ENCODE data around the gene SRSF9. TPM values are rescaled to one million over a fixed set of nuclear protein-coding genes. Genes with fewer than 3 reads are reported as not detected.
A peak's percentile ranks its signal among the peaks of the same experiment; 100 is the strongest.
"Not testable (repeated sequence)": the region's sequence is repeated elsewhere in the genome, so short reads cannot be mapped to it uniquely, and the experiment has no call there.

The SRSF9 gene
- total RNA-seq: 152 TPM
- polyA plus RNA-seq: 178 TPM
- long read RNA-seq, donor 1, transcript SRSF9-201 (4 exons, 1,201 nt): major isoform, 13 of 23 reads
- long read RNA-seq, donor 1, transcript SRSF9-203 (1 exons, 1,704 nt): minor isoform, 7 of 23 reads
- long read RNA-seq, donor 1, partial matches to known transcripts: 0 of 23 reads
- long read RNA-seq, donor 1, other reads (novel, unspliced or antisense): 0 of 23 reads
- long read RNA-seq, donor 2: 0 reads
- long read RNA-seq, donor 3, transcript SRSF9-201 (4 exons, 1,201 nt): major isoform, 193 of 466 reads
- long read RNA-seq, donor 3, transcript SRSF9-204 (2 exons, 1,446 nt): minor isoform, 83 of 466 reads
- long read RNA-seq, donor 3, transcript SRSF9-203 (1 exons, 1,704 nt): minor isoform, 115 of 466 reads
- long read RNA-seq, donor 3, transcript SRSF9-202 (2 exons, 946 nt): minor isoform, 16 of 466 reads
- long read RNA-seq, donor 3, partial matches to known transcripts: 51 of 466 reads
- long read RNA-seq, donor 3, other reads (novel, unspliced or antisense): 8 of 466 reads
- long read RNA-seq, donor 4, transcript SRSF9-202 (2 exons, 946 nt): minor isoform, 7 of 624 reads
- long read RNA-seq, donor 4, transcript SRSF9-204 (2 exons, 1,446 nt): minor isoform, 31 of 624 reads
- long read RNA-seq, donor 4, transcript SRSF9-203 (1 exons, 1,704 nt): minor isoform, 71 of 624 reads
- long read RNA-seq, donor 4, transcript SRSF9-201 (4 exons, 1,201 nt): major isoform, 81 of 624 reads
- long read RNA-seq, donor 4, partial matches to known transcripts: 74 of 624 reads
- long read RNA-seq, donor 4, other reads (novel, unspliced or antisense): 360 of 624 reads
- long read RNA-seq, donor 5, transcript SRSF9-202 (2 exons, 946 nt): minor isoform, 17 of 463 reads
- long read RNA-seq, donor 5, transcript SRSF9-204 (2 exons, 1,446 nt): minor isoform, 78 of 463 reads
- long read RNA-seq, donor 5, transcript SRSF9-203 (1 exons, 1,704 nt): minor isoform, 131 of 463 reads
- long read RNA-seq, donor 5, transcript SRSF9-201 (4 exons, 1,201 nt): major isoform, 193 of 463 reads
- long read RNA-seq, donor 5, partial matches to known transcripts: 35 of 463 reads
- long read RNA-seq, donor 5, other reads (novel, unspliced or antisense): 9 of 463 reads
- long read RNA-seq, donor 6, transcript SRSF9-201 (4 exons, 1,201 nt): major isoform, 137 of 265 reads
- long read RNA-seq, donor 6, transcript SRSF9-202 (2 exons, 946 nt): minor isoform, 13 of 265 reads
- long read RNA-seq, donor 6, transcript SRSF9-203 (1 exons, 1,704 nt): minor isoform, 60 of 265 reads
- long read RNA-seq, donor 6, transcript SRSF9-204 (2 exons, 1,446 nt): minor isoform, 31 of 265 reads
- long read RNA-seq, donor 6, partial matches to known transcripts: 16 of 265 reads
- long read RNA-seq, donor 6, other reads (novel, unspliced or antisense): 8 of 265 reads
- long read RNA-seq, donor 7, transcript SRSF9-204 (2 exons, 1,446 nt): minor isoform, 53 of 315 reads
- long read RNA-seq, donor 7, transcript SRSF9-202 (2 exons, 946 nt): minor isoform, 6 of 315 reads
- long read RNA-seq, donor 7, transcript SRSF9-203 (1 exons, 1,704 nt): minor isoform, 98 of 315 reads
- long read RNA-seq, donor 7, transcript SRSF9-201 (4 exons, 1,201 nt): major isoform, 141 of 315 reads
- long read RNA-seq, donor 7, partial matches to known transcripts: 17 of 315 reads
- long read RNA-seq, donor 7, other reads (novel, unspliced or antisense): 0 of 315 reads
- long read RNA-seq, donor 8, transcript SRSF9-201 (4 exons, 1,201 nt): major isoform, 73 of 143 reads
- long read RNA-seq, donor 8, transcript SRSF9-202 (2 exons, 946 nt): minor isoform, 6 of 143 reads
- long read RNA-seq, donor 8, transcript SRSF9-203 (1 exons, 1,704 nt): minor isoform, 35 of 143 reads
- long read RNA-seq, donor 8, transcript SRSF9-204 (2 exons, 1,446 nt): minor isoform, 21 of 143 reads
- long read RNA-seq, donor 8, partial matches to known transcripts: 8 of 143 reads
- long read RNA-seq, donor 8, other reads (novel, unspliced or antisense): 0 of 143 reads
- long read RNA-seq, donor 9, transcript SRSF9-203 (1 exons, 1,704 nt): minor isoform, 39 of 160 reads
- long read RNA-seq, donor 9, transcript SRSF9-201 (4 exons, 1,201 nt): major isoform, 77 of 160 reads
- long read RNA-seq, donor 9, transcript SRSF9-204 (2 exons, 1,446 nt): minor isoform, 31 of 160 reads
- long read RNA-seq, donor 9, transcript SRSF9-202 (2 exons, 946 nt): minor isoform, 8 of 160 reads
- long read RNA-seq, donor 9, partial matches to known transcripts: 5 of 160 reads
- long read RNA-seq, donor 9, other reads (novel, unspliced or antisense): 0 of 160 reads
- long read RNA-seq, donor 10, transcript SRSF9-201 (4 exons, 1,201 nt): major isoform, 94 of 166 reads
- long read RNA-seq, donor 10, transcript SRSF9-203 (1 exons, 1,704 nt): minor isoform, 43 of 166 reads
- long read RNA-seq, donor 10, transcript SRSF9-202 (2 exons, 946 nt): minor isoform, 5 of 166 reads
- long read RNA-seq, donor 10, transcript SRSF9-204 (2 exons, 1,446 nt): minor isoform, 17 of 166 reads
- long read RNA-seq, donor 10, partial matches to known transcripts: 7 of 166 reads
- long read RNA-seq, donor 10, other reads (novel, unspliced or antisense): 0 of 166 reads

- Histone ChIP-seq H3K36me3 (ENCODE audit: control insufficient read depth in 2 of 2, insufficient read depth in 2 of 2, low read length in 1 of 2) (peaks cover 20 to 32% of the 10 kb centered on the region in 2 donors), H3K27me3 (ENCODE audit: control insufficient read depth in 2 of 2, insufficient read depth in 1 of 2, low read length in 1 of 2) (no peaks in the 10 kb centered on the region), H3K4me3 (ENCODE audit: low read length in 2 of 2) (peak within 1 kb of the TSS; percentile 67 to 91), H3K4me1 (ENCODE audit: control insufficient read depth in 2 of 2, insufficient read depth in 2 of 2, low read length in 2 of 2) (peaks cover 14 to 22% of the 10 kb centered on the region in 2 donors), H3K27ac (ENCODE audit: low read depth in 1 of 2, low read length in 1 of 2) (peak within 1 kb of the TSS; percentile 94 to 96), H3K9me3 (ENCODE audit: control insufficient read depth in 2 of 2, insufficient read depth in 1 of 2, low read length in 1 of 2) (no peaks in the 10 kb centered on the region)
- under 1% methylated on average over 88 of the region's 88 CpGs for WGBS
- peak; percentile 92 to 99 (median 98) for DNase-seq (ENCODE audit: low read depth in 6 of 9, low spot score in 9 of 9)
Observed at GRCh38 chr12:120469450-120470149, at the start of gene SRSF9. TSS of gene SRSF9 (minus strand) at chr12:120469748. CDS start at chr12:120469609, 139 bp downstream.

- H3K4me1 ChIP-seq (ENCODE audit: control insufficient read depth in 2 of 2, insufficient read depth in 2 of 2, low read length in 2 of 2); H3K27ac ChIP-seq (ENCODE audit: low read depth in 1 of 2, low read length in 1 of 2); H3K27me3 ChIP-seq (ENCODE audit: control insufficient read depth in 2 of 2, insufficient read depth in 1 of 2, low read length in 1 of 2); H3K4me3 ChIP-seq (ENCODE audit: low read length in 2 of 2); DNase-seq (ENCODE audit: low read depth in 6 of 9, low spot score in 9 of 9); H3K9me3 ChIP-seq (ENCODE audit: control insufficient read depth in 2 of 2, insufficient read depth in 1 of 2, low read length in 1 of 2): not testable (repeated sequence)
- peaks cover 18 to 28% of the 10 kb centered on the region in 2 donors for H3K36me3 ChIP-seq (ENCODE audit: control insufficient read depth in 2 of 2, insufficient read depth in 2 of 2, low read length in 1 of 2)
- 98% methylated on average over 8 of the region's 8 CpGs for WGBS
Observed at GRCh38 chr12:120519324-120519723, 49.8 kb upstream of the SRSF9 start.

DNA sequence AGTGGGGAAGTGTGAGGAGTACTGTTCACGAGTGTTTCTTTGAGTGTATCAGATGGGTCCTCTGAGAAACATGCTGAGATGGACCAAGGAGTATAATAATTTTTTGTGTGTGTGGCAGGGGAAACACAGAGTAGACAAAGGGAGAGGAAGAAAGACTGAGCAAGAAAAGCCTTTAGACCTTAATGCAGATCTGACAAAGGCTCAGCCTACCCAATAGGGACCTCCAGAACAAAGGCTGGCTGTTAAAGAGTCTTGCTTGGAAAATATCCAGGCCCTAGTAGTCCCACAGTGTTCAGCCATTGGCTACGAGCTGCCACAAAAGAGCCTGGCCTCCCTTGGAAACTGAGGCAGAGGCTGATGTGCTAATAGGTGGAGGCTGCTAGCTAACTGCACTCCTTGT lies 45.9 kb upstream of the SRSF9 start:
- DNase-seq (ENCODE audit: low read depth in 6 of 9, low spot score in 9 of 9): no peak
- Histone ChIP-seq H3K27me3 (ENCODE audit: control insufficient read depth in 2 of 2, insufficient read depth in 1 of 2, low read length in 1 of 2) (no peaks in the 10 kb centered on the region), H3K36me3 (ENCODE audit: control insufficient read depth in 2 of 2, insufficient read depth in 2 of 2, low read length in 1 of 2) (peaks cover 25 to 35% of the 10 kb centered on the region in 2 donors), H3K4me3 (ENCODE audit: low read length in 2 of 2) (no peak overlapping the region), H3K4me1 (ENCODE audit: control insufficient read depth in 2 of 2, insufficient read depth in 2 of 2, low read length in 2 of 2) (no peaks in the 10 kb centered on the region), H3K9me3 (ENCODE audit: control insufficient read depth in 2 of 2, insufficient read depth in 1 of 2, low read length in 1 of 2) (no peaks in the 10 kb centered on the region), H3K27ac (ENCODE audit: low read depth in 1 of 2, low read length in 1 of 2) (no peak overlapping the region)
- 98% methylated on average over 2 of the region's 2 CpGs for WGBS

- Histone ChIP-seq H3K27ac (ENCODE audit: low read depth in 1 of 2, low read length in 1 of 2) (no peak overlapping the region), H3K9me3 (ENCODE audit: control insufficient read depth in 2 of 2, insufficient read depth in 1 of 2, low read length in 1 of 2) (no peaks in the 10 kb centered on the region), H3K4me3 (ENCODE audit: low read length in 2 of 2) (no peak overlapping the region), H3K36me3 (ENCODE audit: control insufficient read depth in 2 of 2, insufficient read depth in 2 of 2, low read length in 1 of 2) (peaks cover 38 to 42% of the 10 kb centered on the region in 2 donors), H3K4me1 (ENCODE audit: control insufficient read depth in 2 of 2, insufficient read depth in 2 of 2, low read length in 2 of 2) (no peaks in the 10 kb centered on the region), H3K27me3 (ENCODE audit: control insufficient read depth in 2 of 2, insufficient read depth in 1 of 2, low read length in 1 of 2) (no peaks in the 10 kb centered on the region)
- no peak for DNase-seq (ENCODE audit: low read depth in 6 of 9, low spot score in 9 of 9)
- WGBS: 98% methylated on average over 7 of the region's 7 CpGs
Observed at GRCh38 chr12:120514002-120514401, 44.5 kb upstream of the SRSF9 start.

DNA sequence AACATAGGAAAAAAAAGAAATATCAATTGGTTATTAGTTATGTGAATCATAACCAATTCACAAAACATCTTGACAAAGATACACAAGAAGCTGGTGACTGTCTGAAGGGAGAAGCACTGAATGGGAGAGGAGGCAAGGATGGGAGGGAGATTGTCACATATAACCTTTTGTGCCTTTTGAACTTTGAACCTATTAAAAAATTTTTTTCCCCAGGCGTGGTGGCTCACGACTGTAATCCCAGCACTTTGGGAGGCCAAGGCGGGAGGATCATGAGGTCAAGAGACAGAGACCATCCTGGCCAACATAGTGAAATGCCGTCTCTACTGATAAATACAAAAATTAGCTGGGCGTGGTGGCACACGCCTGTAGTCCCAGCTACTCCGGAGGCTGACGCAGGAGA lies 39.0 kb upstream of the SRSF9 start:
- WGBS: 98% methylated on average over 8 of the region's 8 CpGs
- no peak overlapping the region for H3K4me3 ChIP-seq (ENCODE audit: low read length in 2 of 2)
- H3K9me3 ChIP-seq (ENCODE audit: control insufficient read depth in 2 of 2, insufficient read depth in 1 of 2, low read length in 1 of 2): no peaks in the 10 kb centered on the region
- no peak overlapping the region for H3K27ac ChIP-seq (ENCODE audit: low read depth in 1 of 2, low read length in 1 of 2)
- peaks cover 41 to 45% of the 10 kb centered on the region in 2 donors for H3K36me3 ChIP-seq (ENCODE audit: control insufficient read depth in 2 of 2, insufficient read depth in 2 of 2, low read length in 1 of 2)
- no peaks in the 10 kb centered on the region for H3K27me3 ChIP-seq (ENCODE audit: control insufficient read depth in 2 of 2, insufficient read depth in 1 of 2, low read length in 1 of 2)
- no peaks in the 10 kb centered on the region for H3K4me1 ChIP-seq (ENCODE audit: control insufficient read depth in 2 of 2, insufficient read depth in 2 of 2, low read length in 2 of 2)
- no peak for DNase-seq (ENCODE audit: low read depth in 6 of 9, low spot score in 9 of 9)

GRCh38 chr12:120504587-120504986 lies 35.0 kb upstream of the SRSF9 start:
- 94% methylated on average over 4 of the region's 4 CpGs for WGBS
- Histone ChIP-seq H3K36me3 (ENCODE audit: control insufficient read depth in 2 of 2, insufficient read depth in 2 of 2, low read length in 1 of 2) (peaks cover 37 to 61% of the 10 kb centered on the region in 2 donors), H3K9me3 (ENCODE audit: control insufficient read depth in 2 of 2, insufficient read depth in 1 of 2, low read length in 1 of 2) (no peaks in the 10 kb centered on the region), H3K27me3 (ENCODE audit: control insufficient read depth in 2 of 2, insufficient read depth in 1 of 2, low read length in 1 of 2) (no peaks in the 10 kb centered on the region), H3K4me1 (ENCODE audit: control insufficient read depth in 2 of 2, insufficient read depth in 2 of 2, low read length in 2 of 2) (peaks cover 4 to 8% of the 10 kb centered on the region in 2 donors), H3K4me3 (ENCODE audit: low read length in 2 of 2) (no peak overlapping the region), H3K27ac (ENCODE audit: low read depth in 1 of 2, low read length in 1 of 2) (no peak overlapping the region)
- no peak for DNase-seq (ENCODE audit: low read depth in 6 of 9, low spot score in 9 of 9)

DNA sequence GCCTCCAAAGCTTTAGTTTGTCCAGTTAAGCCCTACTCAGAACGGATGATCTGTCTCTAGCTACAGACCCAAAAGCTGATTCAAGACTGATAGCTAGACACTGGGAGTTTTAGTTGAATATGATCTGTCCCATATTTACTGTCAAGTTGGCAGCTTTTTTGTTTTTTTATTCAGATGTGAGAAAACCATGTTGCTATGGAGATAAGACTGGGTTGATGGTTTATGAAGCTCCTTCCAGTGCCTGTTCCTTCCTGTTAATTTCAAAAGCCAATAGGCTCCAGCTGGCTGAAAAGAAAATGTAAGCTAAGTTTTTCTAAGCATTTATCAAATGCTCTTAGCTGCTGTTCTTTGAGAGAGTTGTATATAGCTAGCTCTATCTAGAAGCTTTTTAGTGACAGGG lies 31.0 kb upstream of the SRSF9 start:
- Histone ChIP-seq H3K9me3 (ENCODE audit: control insufficient read depth in 2 of 2, insufficient read depth in 1 of 2, low read length in 1 of 2) (no peaks in the 10 kb centered on the region), H3K4me3 (ENCODE audit: low read length in 2 of 2) (no peak overlapping the region), H3K4me1 (ENCODE audit: control insufficient read depth in 2 of 2, insufficient read depth in 2 of 2, low read length in 2 of 2) (peaks cover 14 to 19% of the 10 kb centered on the region in 2 donors), H3K27ac (ENCODE audit: low read depth in 1 of 2, low read length in 1 of 2) (no peak overlapping the region), H3K27me3 (ENCODE audit: control insufficient read depth in 2 of 2, insufficient read depth in 1 of 2, low read length in 1 of 2) (no peaks in the 10 kb centered on the region), H3K36me3 (ENCODE audit: control insufficient read depth in 2 of 2, insufficient read depth in 2 of 2, low read length in 1 of 2) (peaks cover 24 to 63% of the 10 kb centered on the region in 2 donors)
- DNase-seq (ENCODE audit: low read depth in 6 of 9, low spot score in 9 of 9): peak in 1 of 9 donors; percentile 30
- 93% methylated on average over 1 of the region's 1 CpG for WGBS

Data from thymus (tissue), 14 donors.